Activated B cell treated with CpG ODN at 0.5 μM for 24 hours (primary cell): ENCODE measurements around the gene BICD1. TPM values are rescaled to one million over a fixed set of nuclear protein-coding genes. Genes with fewer than 3 reads are reported as not detected.

Experiments
- ATAC-seq: fragments of 200-7000 bp; cut with Tn5 transposase; one replicate; pipeline ENCODE4 v1.10.0; 2021; ENCODE audit warnings: low read depth, mild to moderate bottlenecking, moderate library complexity
- CTCF ChIA-PET: fragments of 350-600 bp; sonication (Branson Sonifier 250); formaldehyde crosslinking; loops from one replicate; lab custom pipeline; 2021; ENCODE audit warnings: antibody characterized with exemption; lab: Charles Lee
- POLR2A ChIA-PET: fragments of 350-600 bp; sonication (Branson Sonifier 250); formaldehyde crosslinking; loops from one replicate; lab custom pipeline; 2021; ENCODE audit warnings: antibody characterized with exemption; lab: Charles Lee
- DNase-seq: peaks from one replicate; pipeline ENCODE4 v3.0.0; 2022
- H3K27ac Mint-ChIP-seq: one replicate; pipeline ENCODE4 v1.8.0; 2020; ENCODE audit warnings: mixed read lengths
- H3K27me3 Mint-ChIP-seq: one replicate; pipeline ENCODE4 v1.8.0; 2021; ENCODE audit warnings: mixed read lengths
- H3K36me3 Mint-ChIP-seq: one replicate; pipeline ENCODE4 v1.8.0; 2021; ENCODE audit warnings: low read depth, mixed read lengths
- H3K4me1 Mint-ChIP-seq: one replicate; pipeline ENCODE4 v1.8.0; 2021; ENCODE audit warnings: mixed read lengths
- H3K4me3 Mint-ChIP-seq: one replicate; pipeline ENCODE4 v1.8.0; 2020; ENCODE audit warnings: mild to moderate bottlenecking, mixed read lengths
- H3K9me3 Mint-ChIP-seq: one replicate; pipeline ENCODE4 v1.8.0; 2020; ENCODE audit warnings: mixed read lengths
- intact Hi-C: fragments of 100-400 bp; cut with micrococcal nuclease; formaldehyde crosslinking; loops from one replicate; pipeline ENCODE4 v1.15.1; 2024
- total RNA-seq: library from RNA; stranded (reverse); gene quantifications from 2 replicates; pipeline ENCODE4 v1.2.3, GENCODE V29; 2022
- TF ChIP-seq, protein P1 (sequence below): fragments of 200-600 bp; IDR thresholded peaks from one replicate; pipeline ENCODE4 v1.8.0; 2022; ENCODE audit warnings: antibody characterized with exemption, mild to moderate bottlenecking

BICD1 gene
- total RNA-seq, 1 donor from 2014 or later, result 67.6 TPM

GRCh38 chr12:32170437-32170998 lies 63.9 kb downstream of the BICD1 start:
- no peaks in the 10 kb centered on the region for H3K27me3 Mint-ChIP-seq
- CTCF ChIA-PET, result no interaction called here
- H3K27ac Mint-ChIP-seq, result no peak overlapping the region
- TF ChIP-seq, protein P1, sequence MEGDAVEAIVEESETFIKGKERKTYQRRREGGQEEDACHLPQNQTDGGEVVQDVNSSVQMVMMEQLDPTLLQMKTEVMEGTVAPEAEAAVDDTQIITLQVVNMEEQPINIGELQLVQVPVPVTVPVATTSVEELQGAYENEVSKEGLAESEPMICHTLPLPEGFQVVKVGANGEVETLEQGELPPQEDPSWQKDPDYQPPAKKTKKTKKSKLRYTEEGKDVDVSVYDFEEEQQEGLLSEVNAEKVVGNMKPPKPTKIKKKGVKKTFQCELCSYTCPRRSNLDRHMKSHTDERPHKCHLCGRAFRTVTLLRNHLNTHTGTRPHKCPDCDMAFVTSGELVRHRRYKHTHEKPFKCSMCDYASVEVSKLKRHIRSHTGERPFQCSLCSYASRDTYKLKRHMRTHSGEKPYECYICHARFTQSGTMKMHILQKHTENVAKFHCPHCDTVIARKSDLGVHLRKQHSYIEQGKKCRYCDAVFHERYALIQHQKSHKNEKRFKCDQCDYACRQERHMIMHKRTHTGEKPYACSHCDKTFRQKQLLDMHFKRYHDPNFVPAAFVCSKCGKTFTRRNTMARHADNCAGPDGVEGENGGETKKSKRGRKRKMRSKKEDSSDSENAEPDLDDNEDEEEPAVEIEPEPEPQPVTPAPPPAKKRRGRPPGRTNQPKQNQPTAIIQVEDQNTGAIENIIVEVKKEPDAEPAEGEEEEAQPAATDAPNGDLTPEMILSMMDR, result no peak
- peaks cover 2% of the 10 kb centered on the region for H3K36me3 Mint-ChIP-seq
- ATAC-seq, result no peak
- POLR2A ChIA-PET, result no interaction called here
- peaks cover 18% of the 10 kb centered on the region for H3K4me1 Mint-ChIP-seq
- intact Hi-C loops, result no loop called here
- no peak for DNase-seq
- H3K9me3 Mint-ChIP-seq, result no peaks in the 10 kb centered on the region
- no peak overlapping the region for H3K4me3 Mint-ChIP-seq

GRCh38 chr12:32171211-32171610 lies 64.6 kb downstream of the BICD1 start:
- Mint-ChIP-seq H3K36me3 (peaks cover 2% of the 10 kb centered on the region), H3K27me3 (no peaks in the 10 kb centered on the region), H3K9me3 (no peaks in the 10 kb centered on the region), H3K4me3 (no peak overlapping the region), H3K4me1 (peaks cover 18% of the 10 kb centered on the region), H3K27ac (no peak overlapping the region)
- CTCF ChIA-PET, result no interaction called here
- POLR2A ChIA-PET, result no interaction called here
- no peak for ATAC-seq
- intact Hi-C loops, result no loop called here
- no peak for DNase-seq
- TF ChIP-seq, protein P1, result no peak

GRCh38 chr12:32176606-32177005 lies 70.0 kb downstream of the BICD1 start:
- POLR2A ChIA-PET, result no interaction called here
- Mint-ChIP-seq H3K4me1 (peaks cover 5% of the 10 kb centered on the region), H3K9me3 (no peaks in the 10 kb centered on the region), H3K27ac (no peak overlapping the region), H3K4me3 (no peak overlapping the region), H3K27me3 (no peaks in the 10 kb centered on the region), H3K36me3 (peaks cover 2% of the 10 kb centered on the region)
- intact Hi-C loops, result no loop called here
- CTCF ChIA-PET, result no interaction called here
- no peak for DNase-seq
- TF ChIP-seq, protein P1, result no peak
- no peak for ATAC-seq

DNA sequence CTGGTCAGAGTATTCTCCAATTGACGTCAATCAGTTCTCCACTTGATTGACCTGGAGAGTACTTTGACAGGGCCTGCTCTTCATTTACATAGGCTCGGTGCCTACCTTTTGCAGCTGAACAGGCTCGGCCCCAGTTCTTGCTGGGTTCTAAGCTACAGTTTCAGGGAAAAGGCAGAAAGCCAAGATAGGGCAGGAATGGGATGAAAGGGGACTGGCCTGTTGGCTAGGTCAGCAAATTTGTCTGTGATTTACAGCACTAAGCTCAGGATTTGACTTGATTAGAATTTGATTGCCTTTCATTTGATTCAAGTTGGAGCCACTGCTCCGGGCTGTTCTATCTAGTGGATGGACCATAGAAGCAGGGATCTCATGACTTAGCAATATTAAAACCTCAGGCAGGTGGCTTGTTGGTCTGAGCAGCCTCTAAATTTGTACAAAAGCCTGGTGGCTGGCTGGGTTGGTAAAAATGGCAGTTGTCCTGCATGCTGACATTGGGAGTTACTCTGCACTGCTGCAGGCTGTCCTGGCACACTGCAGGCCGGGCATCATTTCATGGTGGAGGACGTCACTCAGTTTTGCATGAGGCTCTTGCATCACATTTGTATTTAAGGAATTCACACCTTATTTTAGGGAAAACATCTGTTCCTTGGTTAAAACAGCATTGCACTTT lies 71.8 kb downstream of the BICD1 start:
- TF ChIP-seq, protein P1, result no peak
- Mint-ChIP-seq H3K4me1 (peaks cover 2% of the 10 kb centered on the region), H3K27ac (no peak overlapping the region), H3K36me3 (peaks cover 2% of the 10 kb centered on the region), H3K9me3 (no peaks in the 10 kb centered on the region), H3K4me3 (no peak overlapping the region), H3K27me3 (no peaks in the 10 kb centered on the region)
- ChIA-PET POLR2A (no interaction called here), CTCF (no interaction called here)
- intact Hi-C loops, result no loop called here
- DNase-seq (no peak), ATAC-seq (no peak)

GRCh38 chr12:32179011-32179395 lies 72.4 kb downstream of the BICD1 start:
- intact Hi-C loops, result no loop called here
- Mint-ChIP-seq H3K4me3 (no peak overlapping the region), H3K27me3 (no peaks in the 10 kb centered on the region), H3K9me3 (no peaks in the 10 kb centered on the region), H3K27ac (no peak overlapping the region), H3K36me3 (peaks cover 4% of the 10 kb centered on the region), H3K4me1 (peaks cover 2% of the 10 kb centered on the region)
- TF ChIP-seq, protein P1, result no peak
- no peak for ATAC-seq
- CTCF ChIA-PET, result no interaction called here
- POLR2A ChIA-PET, result no interaction called here
- no peak for DNase-seq
